ENCODE data around the gene PAIP2. TPM values are rescaled to one million over a fixed set of nuclear protein-coding genes. Genes with fewer than 3 reads are reported as not detected.

The PAIP2 gene
- total RNA-seq, 2 donors from 2014 or later: 53.9 to 65.6 TPM

DNA sequence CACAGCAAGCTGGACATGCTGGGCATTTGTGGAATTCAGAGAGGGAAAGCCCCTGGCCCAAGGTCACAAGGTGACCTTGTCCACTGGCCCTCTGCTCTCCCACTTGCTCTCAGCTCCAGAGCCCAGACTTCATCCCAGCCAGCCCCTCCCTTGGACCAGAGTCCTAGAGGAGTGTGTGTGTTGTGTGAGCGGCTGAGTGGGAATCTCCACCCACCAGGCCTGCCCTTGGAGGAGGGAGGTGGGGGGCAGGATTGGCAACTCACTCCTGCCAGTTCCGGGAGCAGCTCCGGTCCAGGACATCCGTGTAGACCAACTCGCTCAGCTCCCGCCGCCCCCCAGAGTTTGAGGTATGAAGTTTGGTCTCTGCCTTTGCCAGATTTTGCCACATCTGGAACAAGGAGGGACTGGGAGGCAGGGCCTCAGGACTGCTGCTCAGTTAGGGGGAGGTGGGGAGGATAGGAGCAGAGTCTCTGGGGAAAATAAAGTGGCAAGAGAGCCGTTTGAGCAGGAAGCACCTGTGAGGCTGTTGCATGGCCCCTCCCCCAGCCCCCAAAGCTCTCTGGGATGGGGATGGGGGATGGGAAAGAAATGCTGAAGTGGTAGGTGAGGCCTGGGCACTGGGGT is 46.7 kb downstream of the PAIP2 start:
- Histone ChIP-seq H3K27me3 (replicated peaks; ENCODE audit: insufficient read depth) (no peaks in the 10 kb centered on the region), H3K9me3 (no peaks in the 10 kb centered on the region), H3K27ac (no peak overlapping the region), H3K4me3 (no peak overlapping the region), H3K36me3 (no peaks in the 10 kb centered on the region), H3K4me1 (ENCODE audit: control insufficient read depth in 1 of 2, low read depth in 2 of 2) (peaks cover 3 to 26% of the 10 kb centered on the region in 2 donors)
- DNase-seq (ENCODE audit: low spot score) (no peak), ATAC-seq (ENCODE audit: insufficient number of reproducible peaks, low FRiP score, low read depth) (no peak)
- TF ChIP-seq, protein P1, sequence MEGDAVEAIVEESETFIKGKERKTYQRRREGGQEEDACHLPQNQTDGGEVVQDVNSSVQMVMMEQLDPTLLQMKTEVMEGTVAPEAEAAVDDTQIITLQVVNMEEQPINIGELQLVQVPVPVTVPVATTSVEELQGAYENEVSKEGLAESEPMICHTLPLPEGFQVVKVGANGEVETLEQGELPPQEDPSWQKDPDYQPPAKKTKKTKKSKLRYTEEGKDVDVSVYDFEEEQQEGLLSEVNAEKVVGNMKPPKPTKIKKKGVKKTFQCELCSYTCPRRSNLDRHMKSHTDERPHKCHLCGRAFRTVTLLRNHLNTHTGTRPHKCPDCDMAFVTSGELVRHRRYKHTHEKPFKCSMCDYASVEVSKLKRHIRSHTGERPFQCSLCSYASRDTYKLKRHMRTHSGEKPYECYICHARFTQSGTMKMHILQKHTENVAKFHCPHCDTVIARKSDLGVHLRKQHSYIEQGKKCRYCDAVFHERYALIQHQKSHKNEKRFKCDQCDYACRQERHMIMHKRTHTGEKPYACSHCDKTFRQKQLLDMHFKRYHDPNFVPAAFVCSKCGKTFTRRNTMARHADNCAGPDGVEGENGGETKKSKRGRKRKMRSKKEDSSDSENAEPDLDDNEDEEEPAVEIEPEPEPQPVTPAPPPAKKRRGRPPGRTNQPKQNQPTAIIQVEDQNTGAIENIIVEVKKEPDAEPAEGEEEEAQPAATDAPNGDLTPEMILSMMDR (IDR thresholded peaks at IDR 0.05): no peak

DNA sequence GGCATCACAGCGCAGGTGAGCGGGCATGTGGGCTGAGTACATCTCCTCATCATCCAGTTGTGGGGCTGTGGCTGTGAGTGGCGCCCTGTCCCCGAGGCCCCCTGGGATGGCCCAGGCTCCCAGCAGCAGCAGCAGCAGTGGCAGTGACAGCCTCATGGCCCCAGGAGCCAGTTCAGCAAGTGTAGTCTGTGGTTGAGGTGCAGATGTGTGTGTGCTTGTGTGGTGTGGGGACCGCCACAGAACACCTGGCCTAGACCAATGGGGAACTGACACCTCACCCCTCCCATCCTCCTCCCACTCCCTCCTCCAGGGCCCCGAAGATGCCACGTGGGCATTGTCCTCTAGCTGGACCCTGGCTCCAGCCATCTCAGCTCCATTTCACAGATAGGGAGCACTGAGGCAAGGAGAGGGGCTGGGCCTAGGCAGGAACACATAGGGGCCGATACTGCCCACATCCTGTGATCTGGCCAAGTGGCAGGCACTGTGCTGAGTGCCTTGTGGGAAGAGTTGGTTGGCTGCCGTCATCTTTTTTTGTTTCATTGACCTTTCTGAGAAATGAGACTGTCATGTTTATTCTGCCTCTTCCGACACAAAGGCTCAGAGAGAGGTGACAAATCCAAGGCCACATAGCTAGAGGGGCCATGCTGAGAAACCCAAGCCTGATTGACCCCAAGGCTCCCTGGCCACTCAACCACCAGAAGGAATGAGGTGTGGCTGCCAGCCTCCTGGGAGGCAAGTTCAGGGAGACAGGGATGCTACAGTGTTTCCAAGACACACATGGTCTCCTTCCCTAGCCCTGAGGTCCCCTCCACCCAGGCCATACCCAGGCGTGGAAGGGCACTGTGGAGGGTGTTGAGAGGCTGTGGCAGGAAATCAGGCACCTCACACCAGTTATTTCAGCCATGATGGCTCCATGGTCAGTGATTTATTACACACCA is 48.3 kb downstream of the PAIP2 start, which contains the start of gene MZB1:
MZB1 (minus strand) TSS at position 213 of the 938 bp plus-strand sequence; CDS start at position 156, 57 bp downstream.
- H3K27me3 ChIP-seq (replicated peaks; ENCODE audit: insufficient read depth): no peaks in the 10 kb centered on the region
- no peak within 1 kb of the TSS for H3K4me3 ChIP-seq
- no peaks in the 10 kb centered on the region for H3K36me3 ChIP-seq
- H3K27ac ChIP-seq: no peak within 1 kb of the TSS
- TF ChIP-seq, protein P1 (IDR thresholded peaks at IDR 0.05): no peak
- H3K4me1 ChIP-seq (ENCODE audit: control insufficient read depth in 1 of 2, low read depth in 2 of 2): peaks cover 9 to 35% of the 10 kb centered on the region in 2 donors
- no peak for DNase-seq (ENCODE audit: low spot score)
- H3K9me3 ChIP-seq: no peaks in the 10 kb centered on the region
- ATAC-seq (ENCODE audit: insufficient number of reproducible peaks, low FRiP score, low read depth): no peak

DNA sequence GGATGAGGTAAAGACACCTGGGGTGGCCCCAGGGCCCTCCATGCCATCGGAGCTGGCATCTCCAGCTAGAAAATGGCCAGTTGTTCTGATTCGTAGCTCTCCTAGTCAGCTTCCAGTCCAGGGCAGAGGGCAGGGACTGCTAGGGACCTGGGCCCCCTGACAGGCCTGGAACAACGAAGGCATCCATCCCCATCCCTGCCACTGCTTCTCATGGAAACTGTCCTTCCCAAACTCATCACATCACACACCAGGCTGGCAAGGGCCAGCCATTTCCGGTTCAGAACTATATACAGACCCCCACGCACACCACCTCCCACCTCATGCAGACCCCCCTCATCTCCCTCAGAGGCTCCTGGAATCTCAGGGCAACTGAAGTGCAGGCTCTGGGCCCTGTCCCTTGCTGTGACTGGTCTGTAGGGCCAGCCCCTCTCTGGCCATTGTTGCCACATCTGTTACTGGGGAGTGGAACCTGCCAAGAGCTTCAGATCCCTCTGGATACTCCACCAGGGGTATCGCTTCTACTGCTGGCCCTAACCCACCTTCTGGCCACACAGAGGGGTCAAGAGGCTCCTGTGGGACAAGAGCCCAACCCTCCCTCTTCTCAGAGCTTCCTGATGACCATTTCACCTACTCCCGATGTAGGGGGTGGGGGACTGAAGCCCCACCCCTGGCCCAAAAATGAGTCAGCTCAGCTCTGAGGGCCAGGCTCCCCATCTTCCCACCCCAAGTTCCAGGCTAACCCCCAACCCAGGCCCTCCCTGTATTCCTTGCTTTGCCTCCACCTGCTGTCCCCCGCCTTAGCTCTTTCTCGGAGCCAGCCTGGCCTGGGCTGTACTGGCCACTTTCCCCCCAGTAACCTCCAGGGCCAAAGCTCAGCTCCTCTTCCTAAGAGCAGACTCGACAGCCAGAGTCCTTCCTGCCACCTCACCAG is 49.2 kb downstream of the PAIP2 start:
- ATAC-seq (ENCODE audit: insufficient number of reproducible peaks, low FRiP score, low read depth) (no peak), DNase-seq (ENCODE audit: low spot score) (no peak)
- H3K27ac ChIP-seq: no peak overlapping the region

DNA sequence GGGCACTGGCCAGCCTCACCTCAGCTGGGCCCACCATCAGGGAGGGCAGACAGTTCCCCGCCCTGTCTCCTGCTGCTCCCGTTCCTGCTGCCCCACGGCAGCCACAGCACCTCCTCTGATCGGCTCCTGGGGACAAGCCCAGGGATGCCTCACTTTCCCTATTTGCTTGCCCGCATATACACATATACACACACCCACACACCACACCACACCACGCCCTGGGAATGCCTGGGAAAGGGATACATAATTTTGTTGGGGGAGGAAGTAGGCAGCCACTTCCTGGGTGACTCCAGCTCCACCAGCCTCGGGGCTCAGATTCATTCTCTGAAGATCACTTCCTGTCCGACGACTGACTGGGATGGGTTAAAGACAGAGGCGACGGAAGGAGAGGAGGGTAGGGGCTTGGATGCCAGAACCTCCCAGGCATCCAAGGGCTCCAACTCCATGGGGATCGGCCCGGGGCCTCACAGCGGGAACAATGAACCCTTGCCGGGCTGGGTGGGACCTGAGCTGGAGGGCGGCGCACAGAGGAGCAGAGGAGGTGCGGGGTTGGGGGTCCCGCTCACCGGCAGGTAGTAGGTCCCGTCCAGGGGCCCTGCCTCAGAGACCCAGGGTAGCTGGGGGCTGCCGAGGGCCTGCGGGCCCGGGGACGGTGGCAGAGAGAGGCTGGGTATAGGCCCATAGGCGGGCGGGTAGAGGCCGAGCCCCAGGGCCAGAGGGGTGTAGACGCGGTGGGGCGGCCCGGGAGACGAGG is 50.1 kb downstream of the PAIP2 start:
- no peak for DNase-seq (ENCODE audit: low spot score)
- Histone ChIP-seq H3K36me3 (no peaks in the 10 kb centered on the region), H3K4me1 (ENCODE audit: control insufficient read depth in 1 of 2, low read depth in 2 of 2) (peaks cover 9 to 43% of the 10 kb centered on the region in 2 donors), H3K27me3 (replicated peaks; ENCODE audit: insufficient read depth) (no peaks in the 10 kb centered on the region), H3K27ac (no peak overlapping the region), H3K4me3 (peak overlapping the region; percentile 67), H3K9me3 (no peaks in the 10 kb centered on the region)
- no peak for ATAC-seq (ENCODE audit: insufficient number of reproducible peaks, low FRiP score, low read depth)
- TF ChIP-seq, protein P1 (IDR thresholded peaks at IDR 0.05): no peak

More for the DNA sequence above, 49.2 kb downstream of the PAIP2 start:
- H3K4me1 ChIP-seq (ENCODE audit: control insufficient read depth in 1 of 2, low read depth in 2 of 2): peaks cover 9 to 43% of the 10 kb centered on the region in 2 donors
- no peaks in the 10 kb centered on the region for H3K9me3 ChIP-seq
- H3K36me3 ChIP-seq: no peaks in the 10 kb centered on the region
- H3K27me3 ChIP-seq (replicated peaks; ENCODE audit: insufficient read depth): no peaks in the 10 kb centered on the region
- H3K4me3 ChIP-seq: no peak overlapping the region
- TF ChIP-seq, protein P1 (IDR thresholded peaks at IDR 0.05): no peak
